Measurements from ENCODE around the gene PSMD9. TPM values are rescaled to one million over a fixed set of nuclear protein-coding genes. Genes with fewer than 3 reads are reported as not detected.

The PSMD9 gene
- total RNA-seq, 2 donors from 2014 or later = 68.2 to 73.3 TPM

GRCh38 chr12:121905746-121906145 lies 17.2 kb downstream of the PSMD9 start:
- no peak for DNase-seq (ENCODE audit: low spot score)
- no peak overlapping the region for H3K27ac ChIP-seq
- no peaks in the 10 kb centered on the region for H3K27me3 ChIP-seq (replicated peaks; ENCODE audit: insufficient read depth)
- no peaks in the 10 kb centered on the region for H3K9me3 ChIP-seq
- H3K36me3 ChIP-seq = no peaks in the 10 kb centered on the region
- TF ChIP-seq POLR2A (IDR thresholded peaks at IDR 0.05) (no peak), POLR2AphosphoS5 (IDR thresholded peaks at IDR 0.05) (no peak)
- TF ChIP-seq, protein P1, sequence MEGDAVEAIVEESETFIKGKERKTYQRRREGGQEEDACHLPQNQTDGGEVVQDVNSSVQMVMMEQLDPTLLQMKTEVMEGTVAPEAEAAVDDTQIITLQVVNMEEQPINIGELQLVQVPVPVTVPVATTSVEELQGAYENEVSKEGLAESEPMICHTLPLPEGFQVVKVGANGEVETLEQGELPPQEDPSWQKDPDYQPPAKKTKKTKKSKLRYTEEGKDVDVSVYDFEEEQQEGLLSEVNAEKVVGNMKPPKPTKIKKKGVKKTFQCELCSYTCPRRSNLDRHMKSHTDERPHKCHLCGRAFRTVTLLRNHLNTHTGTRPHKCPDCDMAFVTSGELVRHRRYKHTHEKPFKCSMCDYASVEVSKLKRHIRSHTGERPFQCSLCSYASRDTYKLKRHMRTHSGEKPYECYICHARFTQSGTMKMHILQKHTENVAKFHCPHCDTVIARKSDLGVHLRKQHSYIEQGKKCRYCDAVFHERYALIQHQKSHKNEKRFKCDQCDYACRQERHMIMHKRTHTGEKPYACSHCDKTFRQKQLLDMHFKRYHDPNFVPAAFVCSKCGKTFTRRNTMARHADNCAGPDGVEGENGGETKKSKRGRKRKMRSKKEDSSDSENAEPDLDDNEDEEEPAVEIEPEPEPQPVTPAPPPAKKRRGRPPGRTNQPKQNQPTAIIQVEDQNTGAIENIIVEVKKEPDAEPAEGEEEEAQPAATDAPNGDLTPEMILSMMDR (IDR thresholded peaks at IDR 0.05) = no peak
- H3K4me1 ChIP-seq (replicated peaks) = no peaks in the 10 kb centered on the region
- intact Hi-C loops (cut with DNase I) = no loop called here
- no peak overlapping the region for H3K4me3 ChIP-seq
- 48% methylated on average over 4 of the region's 4 CpGs for WGBS

DNA sequence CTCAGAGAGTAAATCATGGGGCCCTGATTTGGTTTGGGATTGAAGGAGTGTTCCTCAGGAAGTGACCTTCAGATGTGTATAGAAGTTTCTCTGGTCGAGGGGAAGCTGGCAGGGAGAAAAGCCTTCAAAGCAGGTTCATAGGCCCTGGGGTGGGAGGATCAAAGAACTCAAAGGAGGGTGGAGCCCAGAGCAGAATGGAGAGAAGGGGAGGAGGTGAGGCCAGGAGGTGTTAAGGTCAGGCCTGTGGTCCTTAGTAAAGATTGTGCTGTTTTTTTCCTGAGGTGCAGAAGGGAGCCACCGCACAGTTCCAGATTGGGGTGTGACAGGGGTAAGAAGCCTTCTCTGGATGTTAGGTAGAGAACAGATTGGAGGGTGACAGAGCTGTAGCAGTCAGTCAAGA lies 20.1 kb downstream of the PSMD9 start:
- no peaks in the 10 kb centered on the region for H3K4me1 ChIP-seq (replicated peaks)
- no peaks in the 10 kb centered on the region for H3K9me3 ChIP-seq
- H3K4me3 ChIP-seq = no peak overlapping the region
- TF ChIP-seq POLR2A (IDR thresholded peaks at IDR 0.05) (no peak), POLR2AphosphoS5 (IDR thresholded peaks at IDR 0.05) (no peak)
- TF ChIP-seq, protein P1 (IDR thresholded peaks at IDR 0.05) = no peak
- DNase-seq (ENCODE audit: low spot score) = no peak
- H3K27ac ChIP-seq = no peak overlapping the region
- no peaks in the 10 kb centered on the region for H3K27me3 ChIP-seq (replicated peaks; ENCODE audit: insufficient read depth)
- WGBS = 70% methylated on average over 2 of the region's 2 CpGs
- intact Hi-C loops (cut with DNase I) = no loop called here
- no peaks in the 10 kb centered on the region for H3K36me3 ChIP-seq

DNA sequence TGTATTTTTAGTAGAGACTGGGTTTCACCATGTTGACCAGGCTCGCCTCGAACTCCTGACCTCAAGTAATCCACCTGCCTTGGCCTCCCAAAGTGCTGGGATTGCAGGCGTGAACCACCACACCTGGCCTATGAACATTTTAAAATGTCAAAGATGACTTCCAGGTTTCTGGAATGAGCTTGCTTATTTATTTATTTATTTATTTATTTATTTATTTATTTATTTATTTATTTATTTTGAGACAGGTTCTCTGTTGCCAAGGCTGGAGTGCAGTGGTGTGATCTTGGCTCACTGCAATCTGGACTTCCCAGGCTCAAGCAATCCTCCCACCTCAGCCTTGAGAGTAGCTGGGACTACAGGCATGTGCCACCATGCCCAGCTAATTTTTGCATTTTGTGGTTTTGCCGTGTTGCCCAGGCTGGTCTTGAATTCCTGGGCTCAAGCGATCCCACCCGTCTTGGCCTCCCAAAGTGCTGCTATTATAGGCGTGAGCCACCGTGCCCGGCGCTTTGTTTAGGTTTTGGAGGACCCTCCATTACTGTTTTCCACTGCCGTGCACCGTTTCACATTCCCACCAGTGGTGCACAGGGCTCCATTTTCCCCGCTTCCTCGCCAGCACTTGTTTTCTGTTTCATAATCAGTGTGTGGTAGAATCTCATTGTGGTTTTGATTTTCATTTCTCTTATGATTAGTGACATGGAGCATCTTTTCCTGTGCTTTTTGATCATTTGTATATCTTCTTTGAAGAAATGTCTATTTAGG lies 23.4 kb downstream of the PSMD9 start:
- Histone ChIP-seq H3K4me3 (no peak overlapping the region), H3K36me3 (peaks cover 0 to 10% of the 10 kb centered on the region in 2 donors), H3K27me3 (replicated peaks; ENCODE audit: insufficient read depth) (no peaks in the 10 kb centered on the region), H3K9me3 (no peaks in the 10 kb centered on the region), H3K27ac (no peak overlapping the region), H3K4me1 (replicated peaks) (no peaks in the 10 kb centered on the region)
- no peak for DNase-seq (ENCODE audit: low spot score)
- intact Hi-C loops (cut with DNase I) = no loop called here
- no peak for TF ChIP-seq POLR2AphosphoS5 (IDR thresholded peaks at IDR 0.05)
- TF ChIP-seq, protein P1 (IDR thresholded peaks at IDR 0.05) = no peak
- TF ChIP-seq POLR2A (IDR thresholded peaks at IDR 0.05) = no peak
- WGBS = 81% methylated on average over 14 of the region's 14 CpGs

DNA sequence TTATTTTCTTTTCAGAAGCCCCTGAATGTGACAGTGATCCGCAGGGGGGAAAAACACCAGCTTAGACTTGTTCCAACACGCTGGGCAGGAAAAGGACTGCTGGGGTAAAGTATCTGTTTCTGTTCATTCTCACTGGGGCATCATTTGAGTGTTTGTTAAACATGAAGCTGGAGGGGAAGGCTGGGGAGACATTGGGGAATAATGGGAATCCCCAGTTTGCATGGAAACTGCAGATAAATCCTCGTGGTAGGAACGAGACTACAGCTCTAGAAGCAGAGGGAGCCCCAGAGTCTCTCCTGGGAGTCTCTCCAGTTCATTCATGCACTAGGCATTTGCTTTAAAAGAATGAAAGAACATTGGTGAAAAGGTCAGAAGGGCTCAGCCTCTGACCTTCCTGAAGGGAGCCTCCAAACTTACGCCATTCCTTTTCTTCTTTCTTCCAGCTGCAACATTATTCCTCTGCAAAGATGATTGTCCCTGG lies 27.3 kb downstream of the PSMD9 start:
- TF ChIP-seq POLR2A (IDR thresholded peaks at IDR 0.05) (no peak), POLR2AphosphoS5 (IDR thresholded peaks at IDR 0.05) (no peak)
- TF ChIP-seq, protein P1 (IDR thresholded peaks at IDR 0.05) = no peak
- Histone ChIP-seq H3K9me3 (no peaks in the 10 kb centered on the region), H3K27me3 (replicated peaks; ENCODE audit: insufficient read depth) (no peaks in the 10 kb centered on the region), H3K27ac (no peak overlapping the region), H3K4me3 (no peak overlapping the region), H3K4me1 (replicated peaks) (peaks cover 5% of the 10 kb centered on the region), H3K36me3 (peaks cover 0 to 13% of the 10 kb centered on the region in 2 donors)
- WGBS = 59% methylated on average over 5 of the region's 5 CpGs
- no peak for DNase-seq (ENCODE audit: low spot score)
- intact Hi-C loops (cut with DNase I) = no loop called here

DNA sequence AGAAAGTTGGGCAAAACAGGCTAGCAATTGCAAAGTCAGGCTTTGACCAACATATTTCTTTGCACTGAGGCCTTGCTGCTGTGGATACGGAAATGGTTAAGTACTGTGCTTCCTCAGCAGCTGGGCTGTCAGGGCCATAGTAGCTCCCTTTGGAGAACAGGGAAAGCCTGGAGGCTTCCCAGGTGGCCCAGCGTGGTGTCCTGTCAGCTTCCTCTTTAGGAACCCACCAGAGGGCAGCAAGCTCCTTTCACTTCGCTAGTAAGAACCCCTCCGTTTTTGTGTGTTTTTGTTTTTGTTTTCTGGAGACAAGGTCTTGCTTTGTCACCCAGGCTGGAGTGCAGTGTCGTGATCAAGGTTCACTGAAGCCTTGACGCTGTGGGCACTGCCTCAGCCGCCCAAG lies 28.1 kb downstream of the PSMD9 start:
- Histone ChIP-seq H3K9me3 (no peaks in the 10 kb centered on the region), H3K4me3 (no peak overlapping the region), H3K27ac (no peak overlapping the region), H3K36me3 (peaks cover 0 to 13% of the 10 kb centered on the region in 2 donors), H3K27me3 (replicated peaks; ENCODE audit: insufficient read depth) (no peaks in the 10 kb centered on the region), H3K4me1 (replicated peaks) (peaks cover 5% of the 10 kb centered on the region)
- 73% methylated on average over 7 of the region's 7 CpGs for WGBS
- no peak for DNase-seq (ENCODE audit: low spot score)
- TF ChIP-seq, protein P1 (IDR thresholded peaks at IDR 0.05) = no peak
- TF ChIP-seq POLR2AphosphoS5 (IDR thresholded peaks at IDR 0.05) (no peak), POLR2A (IDR thresholded peaks at IDR 0.05) (no peak)
- intact Hi-C loops (cut with DNase I) = no loop called here
